Loucy (cell line): ENCODE results near the gene PILRA.

Experiments used
- EZH2phosphoT487 ChIP-seq: fragments of 200-600 bp; IDR thresholded peaks from 2 replicates; pipeline ENCODE4 v1.6.1; 2018; ENCODE audit warnings: antibody characterized with exemption, mild to moderate bottlenecking, moderate library complexity, borderline replicate concordance
- TF ChIP-seq, protein P1 (sequence below): fragments of 200-600 bp; sonication (generic); conservative IDR thresholded peaks from 2 replicates; pipeline ENCODE4 v1.5.1; 2014; ENCODE audit warnings: mild to moderate bottlenecking, antibody characterized with exemption, low read length

DNA sequence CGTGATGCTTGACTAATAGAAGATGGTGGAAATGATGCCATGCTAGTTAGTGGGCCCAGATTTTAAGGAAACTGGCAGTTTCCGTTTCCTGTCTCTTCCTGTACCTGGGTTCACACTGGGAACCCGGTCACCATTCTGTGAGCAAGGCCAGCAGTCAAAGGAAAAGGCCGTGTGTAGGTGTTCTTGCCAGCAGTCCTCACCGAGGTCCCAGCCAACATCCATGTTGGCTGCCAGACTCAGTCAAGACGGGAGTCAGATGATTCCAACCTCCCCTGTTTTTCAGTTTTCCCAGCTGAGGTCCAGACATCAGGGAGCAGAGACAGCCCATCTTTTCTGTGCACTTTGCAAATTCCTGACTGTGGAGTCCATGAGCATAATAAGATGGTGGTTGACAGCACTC lies 30.5 kb upstream of the PILRA start:
- no peak for TF ChIP-seq EZH2phosphoT487
- TF ChIP-seq, protein P1, sequence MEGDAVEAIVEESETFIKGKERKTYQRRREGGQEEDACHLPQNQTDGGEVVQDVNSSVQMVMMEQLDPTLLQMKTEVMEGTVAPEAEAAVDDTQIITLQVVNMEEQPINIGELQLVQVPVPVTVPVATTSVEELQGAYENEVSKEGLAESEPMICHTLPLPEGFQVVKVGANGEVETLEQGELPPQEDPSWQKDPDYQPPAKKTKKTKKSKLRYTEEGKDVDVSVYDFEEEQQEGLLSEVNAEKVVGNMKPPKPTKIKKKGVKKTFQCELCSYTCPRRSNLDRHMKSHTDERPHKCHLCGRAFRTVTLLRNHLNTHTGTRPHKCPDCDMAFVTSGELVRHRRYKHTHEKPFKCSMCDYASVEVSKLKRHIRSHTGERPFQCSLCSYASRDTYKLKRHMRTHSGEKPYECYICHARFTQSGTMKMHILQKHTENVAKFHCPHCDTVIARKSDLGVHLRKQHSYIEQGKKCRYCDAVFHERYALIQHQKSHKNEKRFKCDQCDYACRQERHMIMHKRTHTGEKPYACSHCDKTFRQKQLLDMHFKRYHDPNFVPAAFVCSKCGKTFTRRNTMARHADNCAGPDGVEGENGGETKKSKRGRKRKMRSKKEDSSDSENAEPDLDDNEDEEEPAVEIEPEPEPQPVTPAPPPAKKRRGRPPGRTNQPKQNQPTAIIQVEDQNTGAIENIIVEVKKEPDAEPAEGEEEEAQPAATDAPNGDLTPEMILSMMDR, result no peak
